Fibroblast of lung (primary cell): ENCODE measurements around the gene DCUN1D1. TPM values are rescaled to one million over a fixed set of nuclear protein-coding genes. Genes with fewer than 3 reads are reported as not detected.

ENCODE experiments used
- DNase-seq, 2 donors: peaks; one replicate each; pipeline versions ENCODE4 v3.0.0 to v3.0.0-alpha.2; 2010; ENCODE audit warnings: low read depth in 2 of 2
- H2AFZ ChIP-seq: 2 replicates; pipeline ENCODE4 v1.5.1; 2012; ENCODE audit warnings: low read length, control low read depth, inconsistent platforms
- H3K27ac ChIP-seq: 2 replicates; pipeline ENCODE4 v1.5.1; 2011; ENCODE audit warnings: low read length, control low read depth; ENCODE audit not compliant: insufficient read depth
- H3K27me3 ChIP-seq: 2 replicates; pipeline ENCODE4 v1.5.1; 2011; ENCODE audit warnings: mild to moderate bottlenecking, low read length; ENCODE audit not compliant: control insufficient read depth, insufficient read depth
- H3K36me3 ChIP-seq: 2 replicates; pipeline ENCODE4 v1.5.1; 2011; ENCODE audit warnings: low read length; ENCODE audit not compliant: control insufficient read depth, insufficient read depth
- H3K4me1 ChIP-seq: 2 replicates; pipeline ENCODE4 v1.5.1; 2011; ENCODE audit warnings: low read length; ENCODE audit not compliant: control insufficient read depth, insufficient read depth; ENCODE audit errors: extremely low read depth
- H3K4me2 ChIP-seq: 2 replicates; pipeline ENCODE4 v1.5.1; 2011; ENCODE audit warnings: low read length, control low read depth; ENCODE audit not compliant: insufficient read depth; ENCODE audit errors: extremely low read depth
- H3K4me3 ChIP-seq, 4 experiments: fragments of 200-600 bp in 1 of 4; sonication (generic) in 1 of 4; replicated peaks in 1 of 4; 2 replicates each; pipeline ENCODE4 v1.5.1; 2011 to 2016; ENCODE audit warnings: low read length in 4 of 4, low read depth in 3 of 4, mild to moderate bottlenecking in 3 of 4, control low read depth in 2 of 4, inconsistent platforms in 1 of 4, mixed read lengths in 1 of 4; ENCODE audit not compliant: insufficient read depth in 1 of 4; ENCODE audit errors: control extremely low read depth in 1 of 4
- H3K79me2 ChIP-seq: 2 replicates; pipeline ENCODE4 v1.5.1; 2012; ENCODE audit warnings: mild to moderate bottlenecking, low read length, inconsistent platforms; ENCODE audit not compliant: control insufficient read depth, insufficient read depth
- H3K9ac ChIP-seq: 2 replicates; pipeline ENCODE4 v1.5.1; 2011; ENCODE audit warnings: mild to moderate bottlenecking, low read length, control low read depth; ENCODE audit not compliant: insufficient read depth
- H3K9me3 ChIP-seq: 2 replicates; pipeline ENCODE4 v1.5.1; 2012; ENCODE audit warnings: low read depth, low read length; ENCODE audit not compliant: control insufficient read depth, insufficient read depth
- H4K20me1 ChIP-seq: 2 replicates; pipeline ENCODE4 v1.5.1; 2011; ENCODE audit warnings: low read length; ENCODE audit not compliant: control insufficient read depth, insufficient read depth; ENCODE audit errors: extremely low read depth
- EZH2 ChIP-seq: IDR thresholded peaks from 2 replicates; pipeline ENCODE4 v1.5.1; 2012; ENCODE audit warnings: low read length, control low read depth, mild to moderate bottlenecking; ENCODE audit errors: missing control alignments
- polyA plus RNA-seq, 2 donors: library from polyadenylated mRNA; depleted of rRNA in 1 of 2; stranded (reverse) in 1 of 2; unstranded in 1 of 2; fragments of >200 nt; gene quantifications; 2 replicates each; pipeline ENCODE4 v1.2.1, GENCODE V29; 2011 to 2012; ENCODE audit warnings: missing spikeins in 1 of 2
- total RNA-seq: library from RNA; depleted of rRNA; stranded (reverse); fragments of >200 nt; gene quantifications from 2 replicates; pipeline ENCODE4 v1.2.1, GENCODE V29; 2014
- TF ChIP-seq, protein P1 (sequence below), 2 donors: IDR thresholded peaks in 1 of 2; conservative IDR thresholded peaks in 1 of 2; 1 replicate in 1 of 2; 2 replicates in 1 of 2; pipeline ENCODE4 v1.5.1; 2011 to 2012; ENCODE audit warnings: low read length in 2 of 2, control low read depth in 1 of 2, inconsistent platforms in 1 of 2, low read depth in 1 of 2, mild to moderate bottlenecking in 1 of 2

The DCUN1D1 gene
- total and polyA plus RNA-seq, 2 donors (not counting 1 experiment from before 2014, with no cell fraction given) = 26.6 to 31.0 TPM

DNA sequence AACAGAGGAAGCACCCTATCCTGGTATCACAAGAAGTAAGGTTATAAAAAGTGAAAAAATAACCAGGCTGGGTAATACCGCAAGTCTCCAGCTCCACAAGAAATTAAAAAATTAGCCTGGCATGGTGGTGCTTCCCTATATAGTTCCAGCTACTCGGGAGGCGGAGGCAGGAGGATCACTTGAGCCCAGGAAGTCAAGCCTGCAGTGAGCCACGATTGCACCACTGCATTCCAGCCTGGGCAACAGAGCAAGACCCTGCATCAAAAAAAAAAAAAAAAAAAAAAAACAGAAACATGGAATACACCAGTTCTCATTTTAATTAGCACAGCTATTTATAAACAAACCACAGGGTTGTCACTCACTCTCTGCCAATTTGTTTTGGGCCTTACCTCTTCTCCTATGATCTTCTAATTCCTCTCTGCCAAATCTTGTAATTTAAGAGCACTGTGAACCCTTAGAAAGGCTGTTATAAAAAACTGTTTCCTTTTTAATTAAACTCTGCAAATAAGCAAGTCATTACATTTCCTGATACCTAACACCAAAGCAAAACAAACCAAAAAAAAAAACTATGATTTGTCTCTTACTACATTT lies 22.6 kb downstream of the DCUN1D1 start:
- H3K9ac ChIP-seq = no peak overlapping the region
- H3K4me2 ChIP-seq = no peak overlapping the region
- no peaks in the 10 kb centered on the region for H3K9me3 ChIP-seq
- H3K4me1 ChIP-seq = no peaks in the 10 kb centered on the region
- H2AFZ ChIP-seq = no peak overlapping the region
- H3K27ac ChIP-seq = no peak overlapping the region
- H3K79me2 ChIP-seq = no peaks in the 10 kb centered on the region
- TF ChIP-seq, protein P1, sequence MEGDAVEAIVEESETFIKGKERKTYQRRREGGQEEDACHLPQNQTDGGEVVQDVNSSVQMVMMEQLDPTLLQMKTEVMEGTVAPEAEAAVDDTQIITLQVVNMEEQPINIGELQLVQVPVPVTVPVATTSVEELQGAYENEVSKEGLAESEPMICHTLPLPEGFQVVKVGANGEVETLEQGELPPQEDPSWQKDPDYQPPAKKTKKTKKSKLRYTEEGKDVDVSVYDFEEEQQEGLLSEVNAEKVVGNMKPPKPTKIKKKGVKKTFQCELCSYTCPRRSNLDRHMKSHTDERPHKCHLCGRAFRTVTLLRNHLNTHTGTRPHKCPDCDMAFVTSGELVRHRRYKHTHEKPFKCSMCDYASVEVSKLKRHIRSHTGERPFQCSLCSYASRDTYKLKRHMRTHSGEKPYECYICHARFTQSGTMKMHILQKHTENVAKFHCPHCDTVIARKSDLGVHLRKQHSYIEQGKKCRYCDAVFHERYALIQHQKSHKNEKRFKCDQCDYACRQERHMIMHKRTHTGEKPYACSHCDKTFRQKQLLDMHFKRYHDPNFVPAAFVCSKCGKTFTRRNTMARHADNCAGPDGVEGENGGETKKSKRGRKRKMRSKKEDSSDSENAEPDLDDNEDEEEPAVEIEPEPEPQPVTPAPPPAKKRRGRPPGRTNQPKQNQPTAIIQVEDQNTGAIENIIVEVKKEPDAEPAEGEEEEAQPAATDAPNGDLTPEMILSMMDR (conservative IDR thresholded peaks at IDR 0.05 in 1 of 2, IDR thresholded peaks at IDR 0.05 in 1 of 2; ENCODE audit: low read depth in 1 of 2, low read length in 2 of 2) = no peak
- no peak for TF ChIP-seq EZH2
- DNase-seq = no peak
- H3K4me3 ChIP-seq = no peak overlapping the region
- H3K27me3 ChIP-seq = no peaks in the 10 kb centered on the region
- H3K36me3 ChIP-seq = peaks cover 3% of the 10 kb centered on the region
- no peaks in the 10 kb centered on the region for H4K20me1 ChIP-seq

DNA sequence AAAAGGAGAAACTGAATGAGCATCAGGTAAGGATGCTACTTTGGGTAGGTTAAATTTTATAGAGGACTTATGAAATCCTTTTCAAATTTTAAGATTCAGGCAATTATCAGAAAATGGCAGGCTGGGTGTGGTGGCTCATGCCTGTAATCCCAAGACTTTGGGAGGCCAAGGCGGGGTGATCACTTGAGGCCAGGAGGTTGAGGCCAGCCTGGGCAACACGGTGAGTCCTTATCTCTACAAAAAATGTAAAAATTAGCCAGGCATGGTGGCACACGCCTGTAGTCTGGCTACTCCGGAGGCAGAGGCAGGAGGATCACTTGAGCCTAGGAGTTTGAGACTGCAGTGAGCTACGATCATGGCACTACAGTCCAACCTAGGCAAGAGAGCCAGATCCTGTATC lies 23.1 kb downstream of the DCUN1D1 start:
- no peaks in the 10 kb centered on the region for H3K9me3 ChIP-seq
- H4K20me1 ChIP-seq = no peaks in the 10 kb centered on the region
- H3K4me1 ChIP-seq = no peaks in the 10 kb centered on the region
- H3K4me3 ChIP-seq = no peak overlapping the region
- no peak overlapping the region for H3K27ac ChIP-seq
- H3K36me3 ChIP-seq = peaks cover 3% of the 10 kb centered on the region
- no peaks in the 10 kb centered on the region for H3K27me3 ChIP-seq
- no peak overlapping the region for H3K9ac ChIP-seq
- H3K4me2 ChIP-seq = no peak overlapping the region
- no peaks in the 10 kb centered on the region for H3K79me2 ChIP-seq
- TF ChIP-seq, protein P1 (conservative IDR thresholded peaks at IDR 0.05 in 1 of 2, IDR thresholded peaks at IDR 0.05 in 1 of 2; ENCODE audit: low read depth in 1 of 2, low read length in 2 of 2) = no peak
- TF ChIP-seq EZH2 = no peak
- no peak for DNase-seq
- H2AFZ ChIP-seq = no peak overlapping the region

DNA sequence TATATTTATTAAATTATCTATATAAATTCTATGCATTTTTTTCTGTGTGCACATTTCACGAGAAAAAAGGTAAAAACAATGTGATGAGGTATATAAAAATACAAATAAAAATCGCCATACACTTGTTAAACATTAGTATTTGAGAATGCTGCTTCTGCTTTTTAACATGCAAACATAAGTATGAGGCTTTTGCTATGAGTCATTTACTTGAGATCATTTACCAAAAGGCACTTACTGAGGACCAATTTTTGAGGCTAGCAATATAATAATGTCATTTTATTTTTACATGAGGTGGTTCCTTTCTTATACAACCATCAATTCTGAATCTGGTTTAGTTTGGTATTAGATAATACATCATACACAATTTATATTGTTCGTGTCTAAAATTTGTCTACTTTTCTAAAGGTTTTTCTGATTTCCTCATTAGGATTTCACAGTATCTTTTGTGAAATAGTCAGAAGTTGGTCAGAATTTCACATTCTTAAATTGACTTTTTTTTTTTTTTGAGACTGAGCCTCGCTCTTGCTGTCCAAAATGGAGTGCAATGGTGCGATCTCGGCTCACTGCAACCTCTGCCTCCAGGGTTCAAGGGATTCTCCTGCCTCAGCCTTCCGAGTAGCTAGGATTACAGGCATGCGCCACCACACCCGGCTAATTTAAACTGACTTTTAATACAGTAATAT lies 25.6 kb downstream of the DCUN1D1 start:
- H3K4me1 ChIP-seq = no peaks in the 10 kb centered on the region
- no peaks in the 10 kb centered on the region for H4K20me1 ChIP-seq
- DNase-seq = peak in 1 of 2 donors; percentile 16
- no peaks in the 10 kb centered on the region for H3K27me3 ChIP-seq
- TF ChIP-seq EZH2 = no peak
- TF ChIP-seq, protein P1 (conservative IDR thresholded peaks at IDR 0.05 in 1 of 2, IDR thresholded peaks at IDR 0.05 in 1 of 2; ENCODE audit: low read depth in 1 of 2, low read length in 2 of 2) = no peak
- no peak overlapping the region for H3K27ac ChIP-seq
- H3K79me2 ChIP-seq = no peaks in the 10 kb centered on the region
- H3K9ac ChIP-seq = no peak overlapping the region
- peaks cover 3% of the 10 kb centered on the region for H3K36me3 ChIP-seq
- no peaks in the 10 kb centered on the region for H3K9me3 ChIP-seq
- no peak overlapping the region for H3K4me3 ChIP-seq
- no peak overlapping the region for H2AFZ ChIP-seq
- H3K4me2 ChIP-seq = no peak overlapping the region
